Posterior vena cava (tissue), 2 donors: ENCODE data around the gene TRPC4AP. TPM values are rescaled to one million over a fixed set of nuclear protein-coding genes. Genes with fewer than 3 reads are reported as not detected.
"Not testable (repeated sequence)": the region's sequence is repeated elsewhere in the genome, so short reads cannot be mapped to it uniquely, and the experiment has no call there.

Experiments used
- DNase-seq: peaks from one replicate; pipeline ENCODE4 v3.0.0-alpha.2; 2020; ENCODE audit warnings: low spot score
- intact Hi-C, 2 donors: fragments of 100-400 bp; cut with DNase I; formaldehyde crosslinking; loops; one replicate each; pipeline versions ENCODE4 v1.14.1 to v1.14.2; 2022 to 2023
- total RNA-seq, 2 donors: library from RNA; stranded (reverse); fragmentation: NEBNext Ultra II Directional; extraction: Animal tissue kit (Norgen Biotek cat#: 25700); gene quantifications; one replicate each; pipeline ENCODE4 v1.2.1, GENCODE V29; 2021
- donor health status: DM: yes; HTN: yes; CAD: no.
- donor health status: DM: yes; HTN: yes; CAD: no.

TRPC4AP gene
- total RNA-seq, 2 donors from 2014 or later: 42.6 to 48.9 TPM

DNA sequence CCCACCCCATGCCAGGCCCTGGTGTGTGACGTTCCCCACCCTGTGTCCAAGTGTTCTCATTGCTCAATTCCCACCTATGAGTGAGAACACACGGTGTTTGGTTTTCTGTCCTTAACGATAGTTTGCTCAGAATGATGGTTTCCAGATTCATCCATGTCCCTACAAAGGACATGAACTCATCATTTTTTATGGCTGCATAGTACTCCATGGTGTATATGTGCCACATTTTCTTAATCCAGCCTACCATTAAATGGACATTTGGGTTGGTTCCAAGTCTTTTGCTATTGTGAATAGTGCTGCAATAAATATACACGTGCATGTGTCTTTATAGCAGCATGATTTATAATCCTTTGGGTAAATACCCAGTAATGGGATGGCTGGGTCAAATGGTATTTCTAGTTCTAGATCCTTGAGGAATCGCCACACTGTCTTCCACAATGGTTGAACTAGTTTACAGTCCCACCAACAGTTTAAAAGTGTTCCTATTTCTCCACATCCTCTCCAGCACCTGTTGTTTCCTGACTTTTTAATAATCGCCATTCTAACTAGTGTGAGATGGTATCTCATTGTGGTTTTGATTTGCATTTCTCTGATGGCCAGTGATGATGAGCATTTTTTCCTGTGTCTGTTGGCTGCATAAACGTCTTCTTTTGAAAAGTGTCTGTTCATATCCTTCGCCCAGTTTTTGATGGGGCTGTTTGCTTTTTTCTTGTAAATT, 21.0 kb downstream of the TRPC4AP start:
- DNase-seq, intact Hi-C loops: not testable (repeated sequence)

DNA sequence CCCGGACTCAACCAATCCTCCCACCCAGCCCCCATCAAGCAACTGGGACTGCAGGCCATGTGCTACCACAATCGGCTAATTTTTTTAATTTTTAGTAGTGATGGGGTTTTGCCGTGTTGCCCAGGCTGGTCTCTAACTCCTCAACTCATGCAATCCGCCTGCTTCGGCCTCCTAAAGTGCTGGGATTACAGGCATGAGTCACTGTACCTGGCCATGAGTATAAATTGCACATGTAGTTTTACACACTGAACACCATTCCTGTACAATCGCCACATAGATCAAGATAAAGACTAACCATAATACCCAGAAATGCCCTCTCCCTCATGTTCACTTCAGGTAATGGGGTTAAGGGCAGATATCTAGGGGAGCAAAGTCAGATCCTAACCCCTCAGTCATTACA, 26.4 kb downstream of the TRPC4AP start:
- no peak for DNase-seq
- intact Hi-C loops: no loop called here

DNA sequence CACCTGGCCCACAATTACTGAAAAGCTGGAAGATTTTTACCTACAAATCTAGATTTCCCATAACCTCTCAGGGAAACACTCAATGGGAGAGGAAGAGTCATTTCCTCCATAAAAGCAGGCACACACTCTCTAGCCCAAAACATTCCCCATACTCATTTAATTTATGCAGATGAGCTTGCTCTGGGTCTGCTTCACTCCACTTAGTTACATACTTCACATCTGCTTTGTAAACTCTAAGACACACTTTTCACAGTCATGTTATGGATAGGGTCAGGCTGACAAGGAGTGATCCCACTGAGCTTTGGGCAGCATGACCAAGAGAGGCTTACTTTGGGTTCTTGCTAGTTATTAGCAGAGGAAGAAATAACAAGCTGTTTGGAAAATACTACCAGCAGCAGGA, 27.4 kb downstream of the TRPC4AP start:
- intact Hi-C loops: no loop called here
- DNase-seq: no peak

DNA sequence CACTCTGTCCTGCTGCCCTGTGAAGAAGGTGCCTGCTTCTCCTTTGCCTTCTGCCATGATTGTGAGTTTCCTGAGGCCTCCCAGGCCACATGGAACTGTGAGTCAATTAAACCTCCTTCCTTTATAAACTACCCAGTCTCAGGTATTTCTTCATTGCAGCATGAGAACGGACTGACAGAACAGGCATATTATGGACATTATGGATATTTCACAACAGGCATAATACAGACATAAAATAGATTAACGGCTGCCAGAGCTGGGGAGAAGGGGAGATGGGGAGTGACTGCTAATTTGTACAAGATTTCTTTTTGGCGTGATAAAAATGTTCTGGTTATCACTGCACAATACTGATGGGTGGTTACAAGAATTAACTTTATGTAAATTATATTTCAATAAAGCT, 29.4 kb downstream of the TRPC4AP start:
- intact Hi-C loops: no loop called here

DNA sequence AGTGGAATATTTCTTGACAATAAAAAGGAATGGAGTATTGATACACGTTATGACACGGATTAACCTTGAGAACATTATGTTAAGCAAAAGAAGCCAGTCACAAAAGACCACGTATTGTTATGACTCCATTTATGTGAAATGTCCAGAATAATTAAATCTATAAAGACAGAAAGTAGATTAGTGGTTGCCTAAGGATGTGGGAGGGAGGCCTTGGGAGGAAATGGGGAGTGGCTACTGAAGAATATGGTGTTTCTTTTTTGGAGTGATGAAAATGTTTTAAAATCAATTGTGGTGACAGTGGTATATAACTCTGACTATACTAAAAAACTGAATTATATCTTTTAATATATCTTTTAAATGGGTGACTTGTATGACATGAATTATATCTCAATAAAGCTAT, 30.1 kb downstream of the TRPC4AP start:
- no peak for DNase-seq
- intact Hi-C loops: no loop called here

More for the DNA sequence above, 29.4 kb downstream of the TRPC4AP start:
- no peak for DNase-seq

DNA sequence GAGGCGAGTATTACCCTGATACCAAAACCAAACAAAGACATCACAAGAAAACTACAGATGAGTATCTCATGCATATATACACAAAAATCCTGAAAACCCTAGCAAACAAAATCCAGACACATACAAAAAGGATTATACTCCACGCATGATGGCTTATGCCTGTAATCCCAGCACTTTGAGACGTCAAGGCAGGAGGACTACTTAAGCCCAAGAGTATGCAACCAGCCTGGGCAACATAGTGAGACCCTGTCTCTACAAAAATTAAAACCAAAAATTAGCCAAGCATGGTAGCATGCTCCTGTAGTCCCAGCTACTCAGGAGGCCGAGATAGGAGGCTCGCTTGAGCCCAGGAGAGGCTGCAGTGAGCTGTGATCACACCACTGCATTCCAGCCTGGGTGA, 32.4 kb downstream of the TRPC4AP start:
- no peak for DNase-seq
- intact Hi-C loops: no loop called here

DNA sequence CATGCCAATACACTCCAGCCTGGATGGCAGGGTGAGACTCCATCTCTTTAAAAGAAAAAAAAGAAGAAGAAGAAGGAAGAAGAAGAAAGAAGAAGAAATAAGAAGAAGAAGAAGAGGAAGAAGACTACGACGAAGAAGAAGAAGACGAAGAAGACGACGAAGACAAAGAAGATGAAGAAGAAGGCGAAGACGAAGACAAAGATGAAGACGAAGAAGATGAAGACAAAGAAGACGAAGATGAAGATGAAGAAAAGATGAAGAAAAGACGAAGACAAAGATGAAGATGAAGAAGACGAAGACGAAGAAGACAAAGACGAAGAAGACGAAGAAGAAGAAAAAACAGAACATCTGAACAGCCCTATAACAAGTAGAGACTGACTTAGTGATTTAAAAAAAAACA, 33.0 kb downstream of the TRPC4AP start:
- intact Hi-C loops: no loop called here
- no peak for DNase-seq

DNA sequence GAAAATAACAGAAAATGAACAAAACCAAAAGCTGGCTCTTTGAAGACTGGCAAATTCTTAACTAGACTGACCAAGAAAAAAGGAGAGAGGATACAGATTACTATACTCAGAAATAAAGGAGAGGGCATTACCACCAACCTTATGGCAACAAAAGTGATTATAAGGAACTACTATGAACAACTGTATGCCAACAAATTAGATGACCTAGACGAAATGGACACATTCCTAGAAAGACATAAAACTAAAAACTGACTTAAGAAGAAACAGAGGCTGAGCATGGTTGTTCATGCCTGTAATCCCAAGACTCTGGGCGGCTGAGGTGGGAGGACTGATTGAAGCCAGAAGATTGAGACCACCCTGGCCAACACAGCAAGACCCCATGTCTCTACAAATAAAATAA, 33.5 kb downstream of the TRPC4AP start:
- no peak for DNase-seq
- intact Hi-C loops: no loop called here

DNA sequence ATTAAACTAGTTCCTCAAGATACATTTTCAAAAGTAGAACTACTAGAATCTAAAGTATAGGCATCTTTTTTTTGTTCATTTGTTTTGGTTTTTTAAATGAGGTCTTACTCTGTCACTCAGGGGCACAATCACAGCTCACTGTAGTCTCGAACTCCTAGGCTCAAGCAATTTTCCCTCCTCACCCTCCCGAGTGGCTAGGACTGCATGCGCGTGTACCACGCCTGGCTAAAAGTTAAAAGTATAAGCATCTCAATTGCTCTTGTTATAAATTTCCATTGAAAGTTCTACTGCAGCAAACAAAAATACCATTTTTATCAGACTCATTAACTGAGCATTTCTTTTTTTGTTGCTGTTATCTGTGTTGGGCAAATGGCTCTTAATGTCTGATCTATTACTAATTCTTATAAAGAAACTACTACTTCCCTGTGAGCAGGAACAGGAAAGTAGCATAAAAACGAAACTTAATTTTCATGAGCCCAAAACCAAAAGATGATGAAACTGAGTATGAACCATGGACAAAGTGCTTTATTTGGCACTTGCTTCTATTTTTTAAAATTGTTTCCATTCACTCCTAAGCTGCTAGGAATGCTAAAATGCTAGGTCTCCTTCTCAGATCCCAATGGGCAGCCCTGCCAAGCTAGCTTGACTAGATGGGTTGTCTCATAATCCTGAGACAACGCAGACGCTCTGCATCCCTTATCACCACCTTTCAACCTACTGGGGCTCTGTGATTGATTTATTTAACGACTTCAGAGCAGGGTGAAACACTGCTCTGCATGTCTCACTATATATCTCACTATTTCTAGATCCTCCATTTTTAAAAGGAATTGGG, 36.9 kb downstream of the TRPC4AP start:
- intact Hi-C loops: no loop called here
- no peak for DNase-seq

DNA sequence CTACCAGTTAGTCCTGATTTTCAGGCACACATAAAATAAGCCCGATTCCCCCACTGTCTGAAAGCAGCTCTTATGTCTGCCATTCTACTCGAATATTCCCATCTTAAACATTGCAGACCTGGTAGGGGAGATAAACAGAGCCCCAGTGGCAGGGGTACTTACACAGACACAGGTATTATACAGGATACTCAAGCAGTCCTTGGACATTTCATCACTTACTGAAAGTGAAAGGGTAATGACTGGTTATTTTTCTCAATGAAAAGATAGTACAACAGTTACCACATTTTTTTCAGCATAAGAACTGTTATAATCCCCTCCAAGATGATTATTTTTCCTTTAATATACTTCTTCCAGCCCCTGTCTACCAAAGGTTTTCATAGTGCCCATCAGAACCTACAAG, 37.8 kb downstream of the TRPC4AP start:
- intact Hi-C loops: no loop called here
- no peak for DNase-seq

DNA sequence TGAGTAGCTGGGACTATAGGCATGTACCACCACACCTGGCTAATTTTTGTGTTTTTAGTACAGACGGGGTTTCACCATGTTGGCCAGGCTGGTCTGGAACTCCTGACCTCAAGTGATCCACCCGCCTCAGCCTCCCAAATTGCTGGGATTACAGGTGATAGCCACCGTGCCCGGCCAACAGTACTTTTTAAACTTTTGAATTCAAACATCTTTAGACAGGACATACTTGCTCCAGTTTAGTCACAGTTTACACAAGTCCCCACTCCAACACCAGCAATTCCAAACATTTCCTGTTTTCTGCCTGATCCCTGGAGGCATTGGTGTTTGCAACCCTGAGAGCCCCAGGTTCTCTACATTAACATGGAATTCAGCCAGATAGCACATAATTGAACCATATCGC, 40.0 kb downstream of the TRPC4AP start:
- intact Hi-C loops, DNase-seq: not testable (repeated sequence)

DNA sequence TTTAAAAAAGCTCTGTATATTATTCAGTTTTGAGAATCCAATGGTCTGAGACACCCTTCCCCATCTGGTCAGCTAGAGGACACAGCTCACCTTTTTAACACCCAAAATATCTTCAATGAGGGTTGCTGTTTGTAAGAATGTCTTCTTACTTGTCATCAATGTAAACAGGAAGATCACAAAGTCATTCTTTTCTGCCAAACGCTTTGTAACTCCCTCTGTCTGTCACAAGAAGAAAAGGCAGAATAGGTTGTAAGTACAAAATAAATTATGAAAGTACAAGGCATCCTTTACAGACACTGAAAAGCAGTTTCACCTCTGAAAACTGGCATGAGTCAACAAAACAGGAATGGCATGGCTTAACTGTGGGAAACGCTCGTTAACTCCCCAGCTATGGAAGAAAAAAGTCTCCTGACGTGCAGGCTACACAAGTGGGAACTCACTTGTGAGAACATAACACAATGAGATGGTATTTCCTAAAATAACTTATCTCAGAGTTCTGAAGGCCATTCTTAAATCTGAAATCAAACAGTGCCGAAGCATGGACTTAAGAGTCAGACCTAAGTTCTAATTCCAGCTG, 42.7 kb downstream of the TRPC4AP start:
- intact Hi-C loops: loop anchor here in 1 of 2 donors (1.0 kb wide), 1 partner anchor 23 kb away; no protein-coding TSS in a partner anchor
- DNase-seq: no peak

DNA sequence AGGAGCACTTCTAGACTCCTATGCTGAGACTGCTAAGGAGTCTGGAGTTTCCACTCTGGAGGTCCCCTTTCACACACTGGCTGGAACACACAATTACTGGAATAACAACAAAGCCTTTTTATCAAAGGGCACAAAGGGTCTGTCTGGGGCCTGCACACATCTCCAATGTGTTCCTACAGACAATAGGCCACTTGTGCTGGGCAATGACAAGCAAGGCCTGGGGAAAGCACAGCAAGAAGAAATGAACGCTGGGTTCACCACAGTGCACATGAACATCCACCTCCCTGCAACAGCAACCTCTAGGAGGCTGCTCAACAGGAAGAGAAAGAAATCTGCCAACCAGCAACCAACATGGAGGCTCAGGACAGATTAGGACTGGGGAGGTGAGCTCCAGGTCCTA, 43.9 kb downstream of the TRPC4AP start:
- no peak for DNase-seq
- intact Hi-C loops: loop anchor here in 1 of 2 donors (1.0 kb wide), 1 partner anchor 25 kb away; no protein-coding TSS in a partner anchor

DNA sequence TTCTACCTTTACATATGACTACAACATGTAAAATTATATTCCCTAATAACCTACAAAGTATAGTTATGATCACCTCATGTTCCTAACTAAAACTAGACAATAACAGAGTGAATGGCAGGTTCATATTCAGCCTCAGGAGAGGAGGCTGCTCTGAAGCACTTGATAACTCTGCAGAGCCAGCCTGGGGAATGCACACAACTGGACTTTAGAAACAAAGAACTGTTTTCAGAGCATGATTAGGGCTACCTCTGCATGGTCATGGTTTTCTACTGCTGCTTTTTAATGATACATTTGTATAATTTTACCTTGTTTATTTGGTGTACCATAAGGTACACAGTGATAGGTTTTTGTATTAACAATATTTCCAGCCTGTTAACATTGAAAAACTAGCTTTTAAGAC, 50.3 kb downstream of the TRPC4AP start:
- intact Hi-C loops: no loop called here
- DNase-seq: no peak

DNA sequence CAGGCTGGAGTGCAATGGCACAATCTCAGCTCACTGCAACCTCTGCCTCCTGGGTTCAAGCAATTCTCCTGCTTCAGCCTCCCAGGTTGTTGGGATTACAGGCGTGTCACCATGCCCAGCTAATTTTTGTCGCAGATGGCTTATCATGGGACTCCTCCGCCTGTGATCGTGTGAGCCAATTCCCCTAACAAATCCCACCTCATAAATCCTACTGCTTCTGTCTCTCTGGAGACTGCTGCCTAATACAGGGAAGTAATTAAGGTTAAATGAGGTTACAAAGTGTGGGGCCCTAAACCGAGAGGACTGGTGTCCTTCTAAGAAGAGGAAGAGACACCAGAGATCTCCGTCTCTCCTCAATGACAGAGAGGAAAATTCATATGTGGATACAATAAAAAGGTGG, 52.0 kb downstream of the TRPC4AP start:
- no peak for DNase-seq
- intact Hi-C loops: no loop called here

DNA sequence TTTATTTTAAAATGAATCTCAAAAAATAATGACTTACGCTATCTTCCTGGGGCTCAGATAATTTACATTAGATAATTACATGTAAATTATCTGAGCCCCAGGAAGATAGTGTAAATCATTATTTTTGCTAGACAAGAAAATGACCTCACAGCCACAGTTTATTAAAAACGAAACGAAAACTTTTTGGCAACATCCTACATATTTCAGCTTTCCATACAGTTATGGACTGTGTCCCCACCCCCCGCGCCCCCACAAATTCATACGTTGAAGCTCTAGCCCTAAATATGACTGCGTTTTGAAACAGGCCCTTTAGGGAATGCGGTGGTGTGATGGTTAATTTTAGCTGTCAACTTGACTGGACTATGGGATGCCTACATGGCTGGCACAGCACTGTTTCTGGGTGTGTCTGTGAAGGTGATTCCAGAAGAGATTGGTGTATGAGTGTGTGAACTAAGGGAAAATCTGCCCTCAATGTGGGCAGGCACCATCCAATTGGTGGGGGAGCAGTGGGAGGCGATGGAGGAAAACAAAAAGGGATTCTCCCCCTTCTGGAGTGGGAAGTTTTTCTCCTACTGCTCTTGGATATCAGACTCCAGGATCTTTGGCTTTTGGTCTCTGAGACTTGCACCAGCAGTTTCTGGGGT, 52.6 kb downstream of the TRPC4AP start:
- intact Hi-C loops: no loop called here

DNA sequence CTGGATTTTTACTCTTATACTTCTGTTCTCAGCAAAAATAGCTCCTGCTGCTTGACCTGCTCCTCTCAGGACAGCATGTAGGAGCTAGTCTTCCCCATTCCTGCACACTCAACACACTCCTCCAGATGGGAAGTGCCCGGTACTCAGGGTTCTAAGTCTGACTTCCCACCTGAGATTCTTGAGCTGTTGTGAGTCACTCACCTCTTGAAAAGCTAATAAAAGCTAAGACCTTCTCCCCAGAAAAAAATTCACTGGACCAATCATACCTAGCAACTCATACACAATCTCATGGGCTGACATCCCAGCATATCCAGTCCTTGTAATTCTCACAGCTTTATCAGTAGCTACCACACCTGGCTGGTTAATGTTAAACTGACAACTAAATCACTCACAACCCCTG, 53.5 kb downstream of the TRPC4AP start:
- intact Hi-C loops: no loop called here
- DNase-seq: no peak

More for the DNA sequence above, 52.6 kb downstream of the TRPC4AP start:
- no peak for DNase-seq

DNA sequence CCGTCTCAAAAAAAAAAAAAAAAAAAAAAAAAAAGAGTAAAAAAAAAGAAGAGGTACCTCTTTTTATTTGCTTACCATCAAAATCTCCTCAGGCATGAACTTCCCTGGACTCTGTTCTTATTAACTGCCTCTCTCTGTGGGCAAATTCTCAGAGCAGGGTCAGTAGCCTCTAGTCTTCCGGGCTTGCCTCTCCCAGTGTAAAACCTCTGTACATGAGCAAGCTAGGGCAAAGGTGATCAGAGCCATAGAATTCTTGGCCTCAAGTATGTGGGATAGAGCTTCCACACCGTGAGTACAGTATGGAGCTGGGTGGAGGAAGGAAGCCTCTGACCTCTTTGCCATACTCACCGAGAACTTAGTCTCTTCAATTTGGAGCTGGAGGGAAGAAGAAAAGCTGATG, 58.5 kb downstream of the TRPC4AP start:
- intact Hi-C loops: no loop called here
- no peak for DNase-seq

DNA sequence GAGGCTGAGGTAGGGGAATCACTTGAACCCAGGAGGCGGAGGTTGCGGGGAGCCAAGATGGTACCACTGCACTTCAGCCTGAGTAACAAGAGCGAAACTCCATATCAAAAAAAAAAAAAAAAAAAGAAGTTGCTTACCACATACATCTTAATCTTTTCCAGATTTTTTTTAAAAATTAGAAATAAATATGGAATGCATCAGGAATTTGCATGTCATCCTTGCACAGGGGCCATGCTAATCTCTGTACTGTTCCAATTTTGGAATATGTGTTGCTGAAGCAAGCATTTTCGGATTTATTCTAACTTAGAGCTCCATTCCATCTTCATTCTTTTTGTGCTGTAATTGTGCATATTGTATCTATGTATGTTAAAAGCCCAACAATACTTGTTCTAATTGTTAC, 62.5 kb downstream of the TRPC4AP start:
- intact Hi-C loops: no loop called here
- no peak for DNase-seq

DNA sequence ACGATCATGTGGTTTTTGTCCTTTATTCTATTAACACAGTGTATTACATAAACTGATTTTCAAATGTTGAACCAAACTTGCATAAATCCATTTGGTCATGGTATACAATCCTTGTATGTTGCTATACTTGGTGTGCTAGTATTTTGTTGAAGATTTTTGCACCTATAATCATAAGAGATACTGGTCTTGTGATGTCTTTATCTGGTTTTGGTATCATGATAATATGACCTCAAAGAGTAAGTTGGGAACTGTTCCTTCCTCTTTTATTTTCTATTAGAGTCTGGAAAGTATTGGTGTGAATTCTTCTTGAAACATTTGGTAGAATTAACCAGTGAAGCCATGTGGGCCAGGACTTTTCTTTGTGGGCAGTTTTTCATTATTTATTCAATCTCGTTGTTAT, 65.3 kb downstream of the TRPC4AP start:
- intact Hi-C loops: no loop called here
- DNase-seq: no peak
